Hematopoietic multipotent progenitor cell treated with erythropoietin and hydrocortisone succinate and interleukin-3 and kit ligand, for 15 days (in vitro differentiated cells): Measurements from ENCODE around the gene HID1.
A peak's percentile ranks its signal among the peaks of the same experiment; 100 is the strongest.
"Not testable (repeated sequence)": the region's sequence is repeated elsewhere in the genome, so short reads cannot be mapped to it uniquely, and the experiment has no call there.

Experiments
- DNase-seq: peaks from one replicate; pipeline ENCODE4 v3.0.0-alpha.2; 2015; ENCODE audit warnings: low spot score

The HID1 gene, protein sequence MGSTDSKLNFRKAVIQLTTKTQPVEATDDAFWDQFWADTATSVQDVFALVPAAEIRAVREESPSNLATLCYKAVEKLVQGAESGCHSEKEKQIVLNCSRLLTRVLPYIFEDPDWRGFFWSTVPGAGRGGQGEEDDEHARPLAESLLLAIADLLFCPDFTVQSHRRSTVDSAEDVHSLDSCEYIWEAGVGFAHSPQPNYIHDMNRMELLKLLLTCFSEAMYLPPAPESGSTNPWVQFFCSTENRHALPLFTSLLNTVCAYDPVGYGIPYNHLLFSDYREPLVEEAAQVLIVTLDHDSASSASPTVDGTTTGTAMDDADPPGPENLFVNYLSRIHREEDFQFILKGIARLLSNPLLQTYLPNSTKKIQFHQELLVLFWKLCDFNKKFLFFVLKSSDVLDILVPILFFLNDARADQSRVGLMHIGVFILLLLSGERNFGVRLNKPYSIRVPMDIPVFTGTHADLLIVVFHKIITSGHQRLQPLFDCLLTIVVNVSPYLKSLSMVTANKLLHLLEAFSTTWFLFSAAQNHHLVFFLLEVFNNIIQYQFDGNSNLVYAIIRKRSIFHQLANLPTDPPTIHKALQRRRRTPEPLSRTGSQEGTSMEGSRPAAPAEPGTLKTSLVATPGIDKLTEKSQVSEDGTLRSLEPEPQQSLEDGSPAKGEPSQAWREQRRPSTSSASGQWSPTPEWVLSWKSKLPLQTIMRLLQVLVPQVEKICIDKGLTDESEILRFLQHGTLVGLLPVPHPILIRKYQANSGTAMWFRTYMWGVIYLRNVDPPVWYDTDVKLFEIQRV

GRCh38 chr17:74972107-74972972, at the start of gene HID1:
HID1 (minus strand) TSS chr17:74972759; CDS start chr17:74972656, 103 bp downstream.
- DNase-seq: peak; percentile 40

DNA sequence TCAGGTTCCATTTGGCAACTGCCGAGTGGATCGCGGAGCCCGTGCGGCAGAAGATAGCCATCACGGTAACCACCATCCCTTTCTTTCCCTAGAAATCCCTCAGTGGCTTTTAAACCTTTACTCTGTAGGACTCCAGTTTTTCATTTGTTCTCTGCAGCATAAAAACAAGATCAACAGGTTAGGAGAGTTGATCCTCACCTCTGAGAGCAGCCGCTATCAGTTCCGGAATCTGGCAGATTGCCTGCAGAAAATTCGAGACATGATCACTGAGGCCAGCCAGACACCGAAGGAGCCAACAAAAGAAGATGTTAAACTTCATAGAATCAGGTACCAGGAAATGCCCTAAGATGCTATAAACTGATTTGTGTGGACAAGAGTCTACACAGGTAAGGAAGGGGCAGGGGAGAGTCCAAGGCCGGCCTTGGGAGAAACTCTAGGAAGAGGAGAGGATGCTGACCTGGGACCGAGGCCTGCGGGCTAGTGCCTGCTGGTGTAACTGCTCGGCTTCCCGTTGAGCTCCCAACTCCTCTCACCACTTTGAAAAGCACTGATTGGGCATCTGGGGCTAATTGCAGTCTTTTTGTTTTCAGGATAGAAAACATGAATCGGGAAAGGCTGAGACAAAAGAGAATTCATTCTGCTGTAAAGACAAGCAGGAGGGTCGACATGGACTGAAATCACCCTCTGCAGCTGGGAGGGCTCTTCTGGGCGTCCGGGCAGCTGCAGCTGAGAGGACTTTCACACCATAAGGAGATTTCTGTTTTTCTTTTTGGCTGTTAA, 48.0 kb upstream of the HID1 start:
- no peak for DNase-seq

GRCh38 chr17:75019710-75020109, 47.2 kb upstream of the HID1 start:
- no peak for DNase-seq

DNA sequence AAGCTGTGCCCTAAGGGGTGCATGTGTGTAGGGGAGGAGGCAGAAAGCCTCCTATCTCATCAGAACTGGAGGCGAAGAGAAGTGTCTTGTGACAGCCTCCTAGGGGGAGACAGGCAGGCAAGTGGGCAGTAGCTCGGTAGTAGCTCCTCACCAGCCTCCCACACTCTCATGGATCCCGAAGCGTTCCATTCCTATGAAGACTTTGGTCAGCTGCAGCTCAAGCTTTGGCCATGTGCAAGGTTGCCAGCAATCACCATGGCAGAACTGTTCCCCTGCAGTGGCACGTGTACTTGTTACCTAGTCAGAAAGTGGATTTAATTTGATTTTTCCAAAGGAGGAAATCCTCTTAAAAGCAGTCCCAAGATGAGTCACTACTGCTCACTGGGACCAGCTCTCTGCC, 46.6 kb upstream of the HID1 start:
- DNase-seq: no peak

DNA sequence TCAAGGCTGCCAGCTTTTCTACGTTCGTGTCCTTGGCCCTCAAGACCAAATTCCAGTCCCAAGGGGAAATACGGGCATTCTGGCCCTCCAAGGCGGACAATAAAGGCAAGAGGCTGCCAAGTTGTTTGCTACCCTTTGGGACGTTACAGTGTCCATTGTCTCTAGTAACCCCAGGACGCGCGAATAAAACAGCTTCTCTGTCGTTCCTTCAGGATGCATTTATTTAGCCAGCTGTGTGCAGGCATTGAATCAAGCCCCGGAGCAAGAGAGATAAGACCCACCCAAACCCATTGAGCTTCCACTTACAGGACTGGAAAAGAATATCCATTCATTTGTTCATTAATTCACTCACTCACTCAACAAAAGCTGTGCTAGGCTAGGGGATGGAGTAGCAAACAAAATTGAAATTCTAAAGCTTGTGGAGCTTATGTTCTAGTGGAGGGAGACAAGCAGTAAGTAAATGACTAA, 40.6 kb upstream of the HID1 start:
- peak; percentile 14 for DNase-seq

- DNase-seq: peak; percentile 80
Measured at GRCh38 chr17:75012346-75013091, 40.0 kb upstream of the HID1 start, which contains the start of gene MRPL58. MRPL58 (plus strand) TSS chr17:75012670; CDS start chr17:75012687, 17 bp downstream.

- no peak for DNase-seq
Measured at GRCh38 chr17:75012096-75012345, 39.5 kb upstream of the HID1 start.

DNA sequence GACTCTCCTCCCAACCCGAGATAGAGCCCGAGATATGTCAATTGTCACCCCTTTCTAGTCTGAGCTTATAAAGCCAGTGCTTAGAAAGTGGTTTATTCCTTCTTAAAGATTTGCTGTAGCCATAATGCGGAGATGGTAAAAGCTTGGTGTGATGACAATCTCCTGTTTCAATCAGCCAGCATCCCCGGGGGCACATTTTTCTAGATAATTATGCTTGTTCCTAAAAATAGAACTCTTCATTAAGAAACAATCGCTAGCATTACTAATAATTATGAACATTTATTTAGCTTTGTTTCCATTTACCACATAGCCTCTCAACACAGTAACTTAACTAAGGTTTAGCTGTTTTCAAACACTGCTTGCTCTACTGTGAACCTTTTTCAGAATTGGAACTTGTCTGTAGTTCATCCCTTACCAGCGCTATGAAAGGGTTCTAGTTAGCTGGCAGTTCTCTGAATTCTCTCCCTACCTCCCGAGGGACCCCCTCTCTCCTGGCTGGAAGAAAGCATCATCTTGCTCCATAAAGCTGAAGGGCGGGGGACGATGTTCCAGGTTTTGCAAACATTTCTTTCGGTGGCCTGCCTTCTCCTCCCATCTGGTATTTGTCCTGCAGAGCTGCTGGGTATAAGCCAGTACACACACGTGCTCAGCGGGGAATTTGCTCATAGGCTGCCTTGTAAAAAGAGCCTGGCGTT, 39.0 kb upstream of the HID1 start:
- DNase-seq: no peak

DNA sequence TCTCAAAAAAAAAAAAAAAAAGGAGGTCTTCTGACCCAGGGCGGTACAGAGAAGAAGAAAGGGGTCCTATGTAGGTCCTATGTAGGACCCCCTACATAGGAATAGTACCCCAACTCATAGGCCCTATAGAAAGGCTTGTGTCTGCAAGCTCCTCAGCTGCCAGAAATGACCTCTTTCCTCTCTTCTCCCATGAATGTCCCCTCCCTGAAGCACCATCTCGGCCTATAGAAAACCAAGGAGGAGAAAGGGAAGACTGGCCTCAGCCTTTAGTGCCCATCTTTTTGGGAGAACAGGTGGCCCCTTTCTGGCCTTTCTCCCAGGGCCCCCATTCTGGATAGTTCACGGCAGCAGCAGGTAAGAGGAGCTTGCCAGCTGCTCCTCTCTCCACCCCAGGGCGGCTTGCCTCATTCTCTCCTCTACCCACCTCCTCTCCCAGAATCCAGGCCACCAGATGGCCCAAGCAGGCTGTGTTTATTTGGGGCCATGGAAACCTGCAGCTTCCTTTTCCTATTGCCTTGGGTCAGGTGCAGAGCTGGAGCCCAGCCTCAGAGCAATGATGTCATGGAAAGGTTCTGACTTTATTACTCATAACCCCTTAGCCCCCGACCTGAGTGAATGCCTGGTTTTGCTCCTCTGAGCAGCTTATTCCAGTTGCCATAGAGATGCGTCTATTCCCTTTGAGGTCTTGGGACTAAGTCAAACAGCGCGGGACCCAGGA, 38.3 kb upstream of the HID1 start:
- DNase-seq: no peak

GRCh38 chr17:75009139-75009724, 36.7 kb upstream of the HID1 start:
- no peak for DNase-seq

DNA sequence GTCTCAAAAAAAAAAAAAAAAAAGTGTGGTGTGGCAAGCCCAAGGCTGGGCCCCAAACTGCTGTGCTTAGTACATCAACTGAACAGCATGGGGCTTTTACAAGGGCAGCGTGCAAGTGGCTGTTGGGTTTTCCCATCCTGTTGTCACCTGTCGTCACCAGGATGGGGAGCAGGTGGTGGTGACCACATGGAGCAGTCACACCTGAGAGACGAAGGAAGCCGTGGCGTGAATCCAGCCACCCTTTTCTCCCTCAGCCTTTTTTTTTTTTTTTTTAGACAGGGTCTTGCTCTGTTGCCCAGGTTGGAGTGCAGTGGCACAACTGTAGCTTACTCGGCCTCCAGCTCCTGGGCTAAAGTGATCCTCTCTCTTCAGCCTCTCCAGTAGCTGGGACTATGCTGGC, 35.8 kb upstream of the HID1 start:
- no peak for DNase-seq

- peak; percentile 32 for DNase-seq
Measured at GRCh38 chr17:75006653-75007052, 34.1 kb upstream of the HID1 start.

DNA sequence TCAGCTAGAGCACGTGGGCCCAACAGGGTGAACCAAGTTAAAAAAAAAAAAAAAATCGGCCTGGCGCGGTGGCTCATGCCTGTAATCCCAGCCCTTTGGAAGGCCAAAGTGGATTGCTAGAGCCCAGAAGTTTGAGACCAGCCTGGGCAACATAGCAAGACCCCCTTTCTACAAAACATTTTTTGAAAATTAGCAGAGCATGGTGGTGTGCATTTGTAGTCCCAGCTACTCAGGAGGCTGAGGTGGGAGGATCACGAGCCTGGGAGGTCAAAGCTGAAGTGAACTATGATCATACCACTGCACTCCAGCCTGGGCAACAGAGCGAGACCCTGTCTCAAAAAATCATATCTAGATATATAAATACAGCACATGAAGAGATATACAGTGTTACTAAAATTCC, 33.5 kb upstream of the HID1 start:
- not testable (repeated sequence) for DNase-seq

- no peak for DNase-seq
Measured at GRCh38 chr17:75005291-75005690, 32.7 kb upstream of the HID1 start.

DNA sequence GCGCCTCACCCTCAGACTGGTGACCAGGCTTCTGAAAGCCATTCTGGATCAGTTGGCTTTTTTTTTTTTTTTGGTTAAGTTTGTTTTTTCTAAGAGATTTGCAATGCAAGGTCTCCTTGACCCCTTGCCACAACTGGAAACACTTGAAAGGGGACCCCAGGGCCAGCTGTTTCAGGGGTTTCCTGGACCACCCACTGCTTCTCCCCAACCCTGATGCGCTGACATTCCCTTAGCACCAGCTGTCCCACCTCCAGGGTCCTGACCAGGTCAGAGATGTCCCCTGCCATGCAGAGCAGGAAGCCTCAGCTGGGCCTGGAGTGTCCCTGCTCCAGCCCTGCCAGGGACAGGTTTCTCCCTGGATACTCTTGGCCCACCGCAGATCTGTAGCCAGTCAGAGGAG, 31.8 kb upstream of the HID1 start:
- DNase-seq: no peak

DNA sequence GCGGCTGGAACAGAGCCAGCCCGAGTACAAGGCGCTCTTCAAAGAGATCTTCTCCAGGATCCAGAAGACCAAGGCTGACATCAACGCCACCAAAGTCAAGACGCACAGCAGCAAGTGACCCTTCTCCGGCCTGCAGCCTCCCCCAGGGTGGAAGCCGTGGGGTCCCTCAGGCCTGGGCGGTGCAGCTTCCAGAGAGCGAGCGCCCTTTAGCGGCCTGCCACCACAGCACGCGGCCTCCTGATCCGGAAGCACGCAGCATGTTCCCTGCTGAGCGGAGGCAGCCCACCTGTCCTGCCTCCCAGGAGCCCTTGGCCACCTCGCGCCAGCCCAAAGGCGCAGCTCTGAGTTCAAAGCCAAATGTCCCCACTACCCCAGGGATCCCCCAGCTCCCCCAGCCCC, 31.4 kb upstream of the HID1 start:
- DNase-seq: no peak

DNA sequence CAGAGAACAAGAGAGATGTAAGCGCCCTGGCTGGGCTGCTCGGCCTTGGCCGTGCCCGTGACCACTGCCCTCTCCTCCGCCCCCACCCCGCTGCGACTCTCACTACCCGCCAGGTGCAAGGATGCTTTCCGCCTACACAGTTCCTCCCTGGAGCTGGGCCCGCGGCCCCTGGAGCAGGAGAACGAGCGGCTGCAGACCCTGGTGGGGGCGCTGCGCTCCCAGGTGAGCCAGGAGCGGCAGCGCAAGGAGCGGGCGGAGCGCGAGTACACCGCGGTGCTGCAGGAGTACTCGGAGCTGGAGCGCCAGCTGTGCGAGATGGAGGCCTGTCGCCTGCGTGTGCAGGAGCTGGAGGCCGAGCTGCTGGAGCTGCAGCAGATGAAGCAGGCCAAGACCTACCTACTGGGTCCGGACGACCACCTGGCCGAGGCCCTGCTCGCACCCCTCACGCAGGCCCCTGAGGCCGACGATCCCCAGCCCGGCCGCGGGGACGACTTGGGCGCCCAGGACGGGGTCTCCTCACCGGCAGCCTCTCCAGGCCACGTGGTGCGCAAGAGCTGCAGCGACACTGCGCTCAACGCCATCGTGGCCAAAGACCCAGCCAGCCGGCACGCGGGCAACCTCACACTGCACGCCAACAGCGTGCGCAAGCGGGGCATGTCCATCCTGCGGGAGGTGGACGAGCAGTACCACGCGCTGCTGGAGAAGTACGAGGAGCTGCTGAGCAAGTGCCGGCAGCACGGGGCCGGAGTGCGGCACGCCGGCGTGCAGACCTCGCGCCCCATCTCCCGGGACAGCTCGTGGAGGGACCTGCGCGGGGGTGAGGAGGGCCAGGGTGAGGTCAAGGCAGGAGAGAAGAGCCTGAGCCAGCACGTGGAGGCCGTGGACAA, 30.8 kb upstream of the HID1 start:
- DNase-seq: no peak
